Hematopoietic multipotent progenitor cell treated with erythropoietin and hydrocortisone succinate and interleukin-3 and kit ligand, for 15 days (in vitro differentiated cells): Measurements from ENCODE around the gene TM4SF4.

Experiments
- DNase-seq: peaks from one replicate; pipeline ENCODE4 v3.0.0-alpha.2; 2015; ENCODE audit warnings: low spot score

TM4SF4 gene

DNA sequence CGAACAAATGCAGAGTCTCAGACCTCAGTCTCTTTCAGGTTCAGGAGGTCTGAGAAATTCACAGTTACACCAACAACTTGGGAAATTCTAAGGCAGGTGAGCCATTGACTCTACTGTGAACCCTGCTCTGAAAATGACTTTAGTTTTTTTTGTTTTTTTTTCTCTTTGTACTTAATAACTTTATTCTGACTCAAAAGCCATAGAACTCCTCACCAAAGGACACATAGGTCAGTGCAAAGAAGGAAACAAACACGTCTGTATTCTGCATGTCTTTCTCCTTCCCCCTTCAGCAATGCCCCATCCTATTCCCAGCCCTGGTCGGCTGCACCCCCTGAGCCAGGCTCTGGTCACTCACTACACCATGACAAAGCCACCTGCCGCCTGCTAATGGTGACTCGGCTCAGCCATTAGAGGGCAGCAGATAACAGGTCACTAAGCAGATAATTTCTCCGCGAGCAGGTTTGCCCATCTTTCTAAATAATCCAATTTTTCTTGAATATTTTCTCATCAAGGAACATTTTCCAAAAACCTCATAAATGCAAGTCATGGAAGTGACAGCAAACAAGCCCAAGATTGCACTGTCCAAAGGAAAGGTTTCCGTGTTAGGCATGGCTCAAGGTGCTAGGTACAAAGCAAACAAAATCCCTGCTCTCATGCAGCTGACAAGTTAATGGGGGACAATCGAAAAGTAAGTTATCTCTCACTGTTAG, 37.7 kb downstream of the TM4SF4 start:
- no peak for DNase-seq

DNA sequence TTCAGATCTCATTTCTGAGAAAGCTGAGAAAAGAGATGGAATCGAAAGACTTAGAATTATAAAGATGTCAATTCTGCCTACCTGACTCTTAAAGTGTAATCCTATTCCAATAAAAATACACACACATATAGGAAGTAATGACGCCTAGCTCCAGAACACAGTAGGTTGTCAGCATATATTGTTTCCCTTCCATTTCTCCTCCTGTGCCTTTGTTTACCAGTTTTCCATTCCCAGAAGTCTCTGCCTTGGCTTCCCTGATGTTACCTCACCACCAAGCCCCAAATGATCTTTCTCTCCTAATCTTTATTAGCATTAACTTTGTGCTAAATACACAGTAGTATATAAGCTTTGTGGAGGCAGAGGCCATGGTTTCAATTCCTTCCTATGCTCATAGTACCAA, 40.0 kb downstream of the TM4SF4 start:
- DNase-seq, result no peak

DNA sequence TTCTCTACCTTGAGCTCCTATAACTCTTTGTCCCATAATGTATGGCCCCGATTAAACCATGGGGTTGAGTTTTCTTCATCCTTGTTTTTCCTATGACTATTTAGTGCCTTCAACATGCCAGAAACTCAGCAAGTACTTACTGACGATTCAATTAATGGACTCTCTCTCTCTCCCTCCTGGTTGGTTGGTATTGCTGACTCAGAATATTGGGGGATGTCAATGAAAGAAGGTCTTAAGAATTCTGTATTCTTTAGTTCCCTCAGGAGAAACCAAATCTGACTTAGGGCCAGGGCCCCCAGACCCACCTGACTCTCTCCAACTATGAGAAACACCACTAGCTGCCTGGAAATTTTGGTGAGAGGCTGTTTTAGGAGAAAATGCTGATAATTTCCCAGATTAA, 40.8 kb downstream of the TM4SF4 start:
- DNase-seq, result no peak

GRCh38 chr3:149516920-149517319, 42.4 kb downstream of the TM4SF4 start:
- DNase-seq, result no peak

GRCh38 chr3:149519912-149520311, 45.4 kb downstream of the TM4SF4 start:
- DNase-seq, result no peak

DNA sequence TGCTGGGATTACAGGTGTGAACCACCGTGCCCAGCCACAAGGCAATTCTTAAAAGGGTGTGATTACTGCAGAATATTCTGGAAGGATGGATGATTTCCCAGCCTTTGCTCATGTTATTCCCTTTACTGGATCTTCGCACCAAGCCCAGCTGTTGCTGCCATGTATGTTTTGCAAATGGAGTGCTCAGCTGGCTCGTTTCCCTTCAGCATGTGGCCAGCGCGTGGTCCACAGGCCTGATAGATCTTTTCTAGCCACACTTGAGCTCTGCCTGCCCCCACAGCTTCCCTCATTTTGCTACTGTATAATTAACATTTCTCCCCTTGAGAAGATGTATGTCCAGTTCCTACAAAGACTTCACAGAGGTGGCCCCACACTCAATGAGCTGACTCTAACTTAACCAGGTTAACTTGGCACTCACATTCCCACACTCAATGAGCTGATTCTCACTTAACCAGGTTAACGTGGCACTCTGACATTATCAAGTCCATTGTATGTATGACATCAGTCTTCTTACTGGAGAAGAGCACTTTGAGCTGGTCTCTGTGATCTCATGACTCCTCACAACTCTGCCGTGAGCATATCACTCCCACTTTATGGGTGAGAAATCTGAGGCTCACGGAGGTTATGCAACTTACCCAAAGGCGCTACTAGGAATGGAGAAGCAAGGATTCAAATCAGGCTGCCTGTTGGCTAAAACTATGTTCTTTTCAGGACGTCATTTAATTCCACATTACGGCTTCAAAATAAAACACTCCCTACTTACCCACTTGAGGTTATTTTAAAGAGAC, 49.2 kb downstream of the TM4SF4 start:
- no peak for DNase-seq

- no peak for DNase-seq
Observed at GRCh38 chr3:149527531-149528339, 53.2 kb downstream of the TM4SF4 start.

DNA sequence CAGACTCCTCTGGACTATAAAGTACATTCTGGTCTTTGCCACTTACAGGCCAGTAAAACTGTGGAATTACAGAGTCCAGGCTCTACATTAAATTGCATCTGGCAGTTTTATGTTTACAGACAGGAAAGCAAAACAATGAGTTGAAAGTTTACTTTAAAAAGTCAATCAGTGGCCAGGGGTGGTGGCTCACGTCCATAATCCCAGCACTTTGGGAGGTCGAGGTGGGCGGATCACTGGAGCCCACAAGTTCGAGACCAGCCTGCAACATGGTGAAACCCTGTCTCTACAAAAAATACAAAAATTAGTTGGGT, 53.8 kb downstream of the TM4SF4 start:
- DNase-seq, result no peak

DNA sequence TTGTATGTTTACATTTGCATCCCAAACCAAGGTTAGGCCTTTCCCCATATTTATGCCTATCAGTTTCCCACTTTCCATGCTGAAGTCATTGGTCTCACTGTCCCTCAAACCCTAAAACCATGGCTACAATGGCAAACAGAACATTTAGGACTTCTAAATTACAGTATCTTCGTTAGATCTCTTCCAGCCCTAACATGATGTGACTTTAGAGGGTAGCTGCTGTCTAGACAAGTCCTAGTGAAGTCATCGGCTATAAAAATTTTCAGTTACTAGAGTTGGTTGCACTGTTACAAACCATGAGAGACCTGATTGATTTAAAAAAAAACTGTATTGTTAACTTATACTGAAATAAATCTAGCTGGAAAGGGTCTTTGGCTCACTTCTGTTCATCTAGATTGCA, 54.6 kb downstream of the TM4SF4 start:
- DNase-seq, result no peak

- no peak for DNase-seq
Observed at GRCh38 chr3:149532489-149533180, 58.1 kb downstream of the TM4SF4 start.

DNA sequence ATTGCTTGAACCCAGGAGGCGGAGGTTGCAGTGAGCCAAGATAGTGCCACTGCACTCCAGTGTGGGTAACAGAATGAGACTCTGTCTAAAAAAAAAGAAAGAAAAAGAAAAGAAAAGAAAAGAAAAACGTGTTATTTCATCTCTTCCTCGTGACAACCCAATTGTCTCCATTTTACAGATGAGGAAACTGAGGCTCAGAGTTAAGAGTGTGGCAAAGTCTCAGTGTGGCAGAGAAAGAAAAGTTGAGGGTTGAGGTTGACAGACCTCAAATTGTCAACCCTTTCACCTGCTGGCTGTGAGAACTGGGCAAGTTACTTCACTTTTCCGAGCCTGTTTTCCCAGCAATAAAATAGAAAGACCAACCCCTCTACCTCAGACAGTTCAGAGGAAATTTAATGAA, 59.6 kb downstream of the TM4SF4 start:
- no peak for DNase-seq

- no peak for DNase-seq
Observed at GRCh38 chr3:149534671-149535332, 60.3 kb downstream of the TM4SF4 start.

GRCh38 chr3:149535333-149535685, 60.8 kb downstream of the TM4SF4 start:
- no peak for DNase-seq

DNA sequence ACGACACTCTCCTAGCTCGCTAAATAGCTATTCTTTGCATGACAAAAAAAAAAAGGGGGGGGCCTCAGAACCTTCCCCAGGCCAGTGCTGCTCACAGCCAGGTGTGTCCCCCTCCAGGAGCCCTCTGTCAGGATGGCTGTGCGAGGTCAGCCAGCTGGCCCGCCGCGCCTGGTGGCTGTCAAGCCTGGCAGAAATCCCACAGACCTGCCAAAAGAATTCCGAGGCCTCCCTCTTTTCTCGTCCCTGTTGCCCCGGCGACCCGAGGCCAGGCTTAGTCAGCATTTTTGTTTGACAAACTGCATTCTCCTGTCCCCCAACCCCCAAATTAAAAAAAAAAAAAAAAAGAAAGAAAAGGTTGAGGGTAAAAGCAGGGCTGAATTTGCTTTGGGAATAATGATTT, 61.9 kb downstream of the TM4SF4 start:
- DNase-seq, result no peak

- DNase-seq, result no peak
Observed at GRCh38 chr3:149538371-149538770, 63.9 kb downstream of the TM4SF4 start.

GRCh38 chr3:149541091-149541491, 66.6 kb downstream of the TM4SF4 start:
- no peak for DNase-seq

DNA sequence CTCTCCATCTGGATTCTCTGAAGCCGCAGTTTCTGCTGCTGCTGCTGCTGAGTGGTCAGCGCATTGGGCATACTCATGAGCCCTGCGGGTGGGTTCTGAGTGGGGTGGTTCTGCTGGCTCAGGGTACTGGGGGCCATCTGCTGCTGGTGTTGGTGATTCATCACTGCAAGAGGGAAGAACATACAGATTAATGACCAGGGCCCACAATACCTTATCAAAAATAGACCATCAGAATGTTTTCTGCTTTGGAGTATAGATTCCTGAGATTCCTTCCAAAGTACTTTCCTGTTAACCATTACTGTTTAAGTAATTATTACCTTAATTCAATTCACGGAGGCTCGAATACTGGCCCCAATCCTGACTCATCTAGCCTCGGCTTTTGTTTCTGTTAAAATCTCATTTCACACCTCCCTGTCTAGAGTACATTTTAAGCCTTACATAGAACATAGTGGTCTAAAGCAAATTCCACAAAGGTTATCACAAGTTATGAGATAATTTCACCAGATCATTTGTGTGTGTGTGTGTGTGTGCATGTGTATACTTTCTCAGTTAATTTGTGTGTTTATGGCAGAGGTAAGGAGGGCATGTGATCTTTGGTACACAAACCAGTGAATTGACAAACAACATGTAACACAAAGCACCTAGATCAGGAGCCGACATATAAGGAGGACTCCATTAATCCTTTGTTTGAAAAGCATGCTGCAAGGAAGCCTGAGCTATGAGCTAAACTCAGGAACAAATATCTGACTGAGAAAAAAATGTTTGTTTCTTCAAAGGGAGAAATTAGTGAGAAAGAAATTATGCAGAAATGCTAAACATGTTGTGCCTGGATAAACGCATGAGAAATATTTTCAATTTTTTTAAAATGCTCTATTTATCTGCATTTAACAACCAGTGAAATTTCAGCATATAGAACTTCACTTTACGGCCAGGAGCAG, 68.1 kb downstream of the TM4SF4 start:
- DNase-seq, result no peak

- DNase-seq, result no peak
Observed at GRCh38 chr3:149545049-149545448, 70.6 kb downstream of the TM4SF4 start.

DNA sequence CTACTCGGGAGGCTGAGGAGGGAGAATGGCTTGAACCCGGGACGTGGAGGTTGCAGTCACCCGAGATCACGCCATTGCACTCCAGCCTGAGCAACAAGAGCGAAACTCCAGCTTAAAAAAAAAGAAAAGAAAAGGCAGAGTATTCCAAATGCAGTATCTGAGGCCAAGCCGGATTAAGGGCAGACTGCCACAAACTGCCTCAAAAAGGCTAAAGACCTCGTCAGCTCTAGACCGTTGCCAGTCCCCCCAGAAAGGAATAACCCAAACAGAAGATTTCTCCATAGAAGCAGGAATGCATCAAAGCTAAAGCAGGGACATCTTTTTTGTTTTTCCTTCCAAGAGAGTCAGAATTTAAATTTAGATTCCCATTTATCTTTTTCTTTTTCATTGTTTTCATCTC, 72.9 kb downstream of the TM4SF4 start:
- no peak for DNase-seq

GRCh38 chr3:149547954-149548668, 73.6 kb downstream of the TM4SF4 start:
- no peak for DNase-seq
